ENCODE data around the gene CDIP1. TPM values are rescaled to one million over a fixed set of nuclear protein-coding genes. Genes with fewer than 3 reads are reported as not detected.

Gene CDIP1
- total RNA-seq, 1 experiment from 2014 or later: 49.7 TPM

DNA sequence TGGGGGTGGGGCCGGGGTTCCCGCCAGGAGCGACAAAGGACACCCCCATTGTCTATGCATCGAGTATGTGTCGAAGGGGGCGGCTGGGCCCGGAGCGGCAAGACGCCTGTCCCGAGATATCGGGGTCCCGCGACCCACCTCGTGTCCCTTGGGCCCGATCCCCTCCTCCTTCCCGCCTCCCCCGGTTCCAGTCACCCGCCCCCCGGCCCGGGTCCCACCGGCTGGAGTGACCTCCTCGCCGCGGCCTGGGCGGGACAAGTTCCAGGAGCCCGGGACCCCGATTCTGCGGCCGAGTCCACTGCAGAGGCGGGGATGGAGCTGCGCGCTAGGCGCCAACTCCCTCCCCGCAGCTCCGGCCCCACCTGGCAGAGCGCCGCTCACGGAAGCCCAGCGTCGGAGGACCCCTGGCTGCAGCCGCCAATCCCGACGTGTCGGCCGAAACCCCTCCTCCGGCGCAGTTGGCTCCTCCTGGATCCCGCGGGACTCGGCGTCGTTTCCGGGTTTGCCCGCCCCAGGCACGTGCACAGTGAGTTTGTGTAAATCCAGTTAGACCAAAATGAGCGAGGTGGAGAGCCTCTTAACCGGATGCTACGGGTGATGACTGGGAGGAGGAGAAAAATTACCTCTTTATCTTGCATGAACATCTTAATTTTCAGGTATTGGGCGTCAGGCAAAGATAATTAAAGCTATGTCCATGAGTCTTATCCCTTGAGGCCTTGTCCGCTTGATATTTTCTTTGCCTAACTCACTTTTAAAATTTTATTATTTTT, 64.2 kb downstream of the CDIP1 start, which contains the start of gene NMRAL1:
Gene NMRAL1 (minus strand): TSS at position 434 of the 770 bp plus-strand sequence. CDS start 493 bp downstream, outside the sequence.
- no peaks in the 10 kb centered on the region; the same call in 1 of the 2 replicates for H3K4me1 ChIP-seq (ENCODE audit: insufficient read depth, low read length)
- H2AFZ ChIP-seq (ENCODE audit: low read length): no peak within 1 kb of the TSS
- no peaks in the 10 kb centered on the region for H3K27me3 ChIP-seq (ENCODE audit: insufficient read depth, low read length)
- TF ChIP-seq, protein P1, sequence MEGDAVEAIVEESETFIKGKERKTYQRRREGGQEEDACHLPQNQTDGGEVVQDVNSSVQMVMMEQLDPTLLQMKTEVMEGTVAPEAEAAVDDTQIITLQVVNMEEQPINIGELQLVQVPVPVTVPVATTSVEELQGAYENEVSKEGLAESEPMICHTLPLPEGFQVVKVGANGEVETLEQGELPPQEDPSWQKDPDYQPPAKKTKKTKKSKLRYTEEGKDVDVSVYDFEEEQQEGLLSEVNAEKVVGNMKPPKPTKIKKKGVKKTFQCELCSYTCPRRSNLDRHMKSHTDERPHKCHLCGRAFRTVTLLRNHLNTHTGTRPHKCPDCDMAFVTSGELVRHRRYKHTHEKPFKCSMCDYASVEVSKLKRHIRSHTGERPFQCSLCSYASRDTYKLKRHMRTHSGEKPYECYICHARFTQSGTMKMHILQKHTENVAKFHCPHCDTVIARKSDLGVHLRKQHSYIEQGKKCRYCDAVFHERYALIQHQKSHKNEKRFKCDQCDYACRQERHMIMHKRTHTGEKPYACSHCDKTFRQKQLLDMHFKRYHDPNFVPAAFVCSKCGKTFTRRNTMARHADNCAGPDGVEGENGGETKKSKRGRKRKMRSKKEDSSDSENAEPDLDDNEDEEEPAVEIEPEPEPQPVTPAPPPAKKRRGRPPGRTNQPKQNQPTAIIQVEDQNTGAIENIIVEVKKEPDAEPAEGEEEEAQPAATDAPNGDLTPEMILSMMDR (conservative IDR thresholded peaks at IDR 0.05): no peak
- H4K20me1 ChIP-seq (ENCODE audit: control insufficient read depth, insufficient read depth, insufficient read length): no peaks in the 10 kb centered on the region
- peak within 1 kb of the TSS; percentile 51 for H3K4me2 ChIP-seq (ENCODE audit: insufficient read depth, insufficient read length, low read length)
- H3K23me2 ChIP-seq (ENCODE audit: insufficient read length, low read depth, low read length, poor library complexity, severe bottlenecking): peaks cover 12% of the 10 kb centered on the region
- H3K36me3 Mint-ChIP-seq (ENCODE audit: insufficient read depth in 1 of 3, low read depth in 3 of 3): peaks cover 9 to 23% (median 23%) of the 10 kb centered on the region in 3 experiments
- no peaks in the 10 kb centered on the region for H3K9me3 ChIP-seq (ENCODE audit: control insufficient read depth, low read depth, low read length)
- DNase-seq: peak; percentile 96
- WGBS (ENCODE audit: extremely low coverage, insufficient read length, low lambda C conversion rate): no CpG with 5 or more reads among the region's 60 CpGs
- H3K27me3 Mint-ChIP-seq (ENCODE audit: low read depth): peaks cover 10% of the 10 kb centered on the region
- H4K91ac ChIP-seq (ENCODE audit: insufficient read length, low read depth, low read length): no peak within 1 kb of the TSS
- H4K8ac ChIP-seq (replicated peaks; ENCODE audit: insufficient read length, low read depth, low read length): no peak within 1 kb of the TSS
- H3K9ac ChIP-seq (ENCODE audit: extremely low read depth, insufficient read length, low read length): peak within 1 kb of the TSS; percentile 72
- no peak within 1 kb of the TSS for H3T11ph ChIP-seq (ENCODE audit: low read length)
- H3K4ac ChIP-seq (ENCODE audit: low read depth, low read length): peak within 1 kb of the TSS; percentile 6; the same call in 1 of the 2 replicates
- peaks cover 10 to 14% of the 10 kb centered on the region in 2 experiments for H3K9me3 Mint-ChIP-seq
- peaks cover 19 to 24% of the 10 kb centered on the region in 2 experiments for H3K4me1 Mint-ChIP-seq
- H3K79me1 ChIP-seq (ENCODE audit: insufficient read depth, low read depth, low read length, poor library complexity, severe bottlenecking): no peaks in the 10 kb centered on the region
- no peak within 1 kb of the TSS for H2AK5ac ChIP-seq (ENCODE audit: insufficient read length, low read length)
- peak within 1 kb of the TSS; percentile 44 to 76 (median 75); a peak in 4 of 7 replicates for H3K27ac Mint-ChIP-seq
- no peak within 1 kb of the TSS for H2BK20ac ChIP-seq (ENCODE audit: low read depth, low read length, poor library complexity, severe bottlenecking)
- no peak within 1 kb of the TSS for H2BK15ac ChIP-seq (ENCODE audit: low read depth, low read length)
- no peak within 1 kb of the TSS for H3K56ac ChIP-seq (ENCODE audit: insufficient read length, low read depth, low read length)
- H4K5ac ChIP-seq (ENCODE audit: insufficient read length, low read depth, low read length): no peak within 1 kb of the TSS
- H3K18ac ChIP-seq (ENCODE audit: insufficient read length, low read depth, low read length): peak within 1 kb of the TSS; percentile 65
- no peaks in the 10 kb centered on the region; the same call in 1 of the 2 replicates for H3K79me2 ChIP-seq (ENCODE audit: insufficient read depth, low read length)
- no peak within 1 kb of the TSS for H2BK5ac ChIP-seq (ENCODE audit: insufficient read length, low read length)
- peak within 1 kb of the TSS; percentile 94 for H3K14ac ChIP-seq (ENCODE audit: insufficient read depth, low read length)
- H3K27ac ChIP-seq (ENCODE audit: insufficient read length, low read depth, low read length): no peak within 1 kb of the TSS
- peak within 1 kb of the TSS; percentile 74 to 82 for H3K4me3 Mint-ChIP-seq
- H3K23ac ChIP-seq (ENCODE audit: insufficient read length, low read depth, low read length): no peak within 1 kb of the TSS
- H2BK12ac ChIP-seq (ENCODE audit: insufficient read length, low read depth, low read length): no peak within 1 kb of the TSS
- H2BK120ac ChIP-seq (ENCODE audit: low read depth, low read length, poor library complexity, severe bottlenecking): no peak within 1 kb of the TSS
